HEK293 (cell line): ENCODE data around the gene CTNNA2.

Source experiments
- CTCF ChIP-seq: fragments of 450-650 bp; formaldehyde crosslinking; IDR thresholded peaks from 2 replicates; pipeline ENCODE4 v1.5.1; 2016; ENCODE audit warnings: missing biosample characterization, missing genetic modification characterization
- GLI4 ChIP-seq: fragments of 450-650 bp; formaldehyde crosslinking; IDR thresholded peaks from 2 replicates; pipeline ENCODE4 v1.5.1; 2016; ENCODE audit warnings: missing biosample characterization, missing genetic modification characterization
- MZF1 ChIP-seq: fragments of 450-650 bp; formaldehyde crosslinking; IDR thresholded peaks from 2 replicates; pipeline ENCODE4 v1.5.1; 2017; ENCODE audit warnings: missing biosample characterization, missing genetic modification characterization, borderline replicate concordance
- PRDM1 ChIP-seq: fragments of 450-650 bp; formaldehyde crosslinking; IDR thresholded peaks from 2 replicates; pipeline ENCODE4; 2016; ENCODE audit warnings: missing biosample characterization, missing genetic modification characterization
- REPIN1 ChIP-seq: fragments of 450-650 bp; formaldehyde crosslinking; IDR thresholded peaks from 2 replicates; pipeline ENCODE4 v1.5.1; 2017; ENCODE audit warnings: missing biosample characterization, missing genetic modification characterization, low read depth
- REST ChIP-seq: fragments of 450-650 bp; formaldehyde crosslinking; IDR thresholded peaks from 2 replicates; pipeline ENCODE4 v1.5.1; 2016; ENCODE audit warnings: missing biosample characterization, missing genetic modification characterization
- YY1 ChIP-seq: fragments of 450-650 bp; formaldehyde crosslinking; IDR thresholded peaks from 2 replicates; pipeline ENCODE4 v1.5.1; 2018; ENCODE audit warnings: missing biosample characterization, missing genetic modification characterization
- ZBTB49 ChIP-seq: fragments of 450-650 bp; formaldehyde crosslinking; IDR thresholded peaks from 2 replicates; pipeline ENCODE4 v1.5.1; 2016; ENCODE audit warnings: missing biosample characterization, missing genetic modification characterization, low read depth
- ZNF138 ChIP-seq: fragments of 450-650 bp; formaldehyde crosslinking; IDR thresholded peaks from 2 replicates; pipeline ENCODE4 v1.5.1; 2016; ENCODE audit warnings: missing biosample characterization, missing genetic modification characterization, borderline replicate concordance
- ZNF18 ChIP-seq: fragments of 450-650 bp; formaldehyde crosslinking; IDR thresholded peaks from 2 replicates; pipeline ENCODE4 v1.5.1; 2016; ENCODE audit warnings: missing biosample characterization, missing genetic modification characterization
- ZNF398 ChIP-seq: fragments of 450-650 bp; formaldehyde crosslinking; IDR thresholded peaks from 2 replicates; pipeline ENCODE4 v1.5.1; 2017; ENCODE audit warnings: missing biosample characterization, missing genetic modification characterization
- ZSCAN30 ChIP-seq: fragments of 450-650 bp; IDR thresholded peaks from 2 replicates; pipeline ENCODE4 v1.5.1; 2018; ENCODE audit warnings: missing biosample characterization, mild to moderate bottlenecking, missing genetic modification characterization, moderate library complexity

GRCh38 chr2:80392441-80392840 lies 879.6 kb downstream of the CTNNA2 start:
- TF ChIP-seq CTCF (tag by site-specific recombination), result no peak
- TF ChIP-seq YY1 (tag by site-specific recombination), result no peak
- TF ChIP-seq GLI4 (tag by site-specific recombination), result no peak
- no peak for TF ChIP-seq ZBTB49 (tag by site-specific recombination)
- TF ChIP-seq REST (tag by site-specific recombination), result no peak
- TF ChIP-seq ZSCAN30 (tag by site-specific recombination), result no peak
- TF ChIP-seq REPIN1, result no peak
- no peak for TF ChIP-seq ZNF398 (tag by site-specific recombination)
- TF ChIP-seq ZNF138 (tag by site-specific recombination), result no peak
- TF ChIP-seq MZF1 (tag by site-specific recombination), result no peak
- TF ChIP-seq ZNF18 (tag by site-specific recombination), result no peak
- no peak for TF ChIP-seq PRDM1
